HepG2 (cell line): Measurements from ENCODE around the gene POMP. TPM values are rescaled to one million over a fixed set of nuclear protein-coding genes. Genes with fewer than 3 reads are reported as not detected.

ENCODE experiments used
- ATAC-seq: fragments of 200-7000 bp; cut with Tn5 transposase; 3 replicates; pipeline ENCODE4 v1.9.1; 2020; ENCODE audit warnings: mild to moderate bottlenecking, moderate library complexity
- BruUV-seq: library from RNA; stranded (reverse); fragments of 400-500 nt; replicated peaks from 2 replicates; lab custom pipeline; 2021; lab: Mats Ljungman, UMichigan
- CTCF ChIA-PET: fragments of 300-600 bp; formaldehyde crosslinking; extraction: SDS; loops from one replicate; lab custom pipeline; 2021; ENCODE audit warnings: low total read pairs, inconsistent platforms, low intra/inter-chr PET ratio; lab: Yijun Ruan, JAX
- POLR2A ChIA-PET: fragments of 350-600 bp; sonication (Branson Sonifier 250); formaldehyde crosslinking; loops from one replicate; lab custom pipeline; 2020; ENCODE audit warnings: antibody characterized with exemption, inconsistent platforms; lab: Yijun Ruan, JAX
- DNase-seq: peaks from one replicate; pipeline ENCODE4 v3.0.0-alpha.2; 2015; ENCODE audit warnings: low spot score
- FAIRE-seq: peaks from 3 replicates; lab custom pipeline; 2011; peaks lifted over from hg19 to GRCh38; lab: Jason Lieb, UNC
- H2AFZ ChIP-seq: one replicate; pipeline ENCODE4 v1.6.1; 2011; ENCODE audit warnings: low read length, inconsistent platforms
- H3K27ac ChIP-seq: fragments of 300-600 bp; 3 replicates; pipeline ENCODE4 v1.8.0; 2011; ENCODE audit warnings: mixed run types, mild to moderate bottlenecking, mixed read lengths, low read length, inconsistent platforms; ENCODE audit not compliant: insufficient read depth; ENCODE audit errors: extremely low read length
- H3K27me3 ChIP-seq, 2 experiments: fragments of 200-600 bp in 1 of 2; 2 replicates in 1 of 2; 3 replicates in 1 of 2; pipeline versions ENCODE4 v1.6.0 to v1.8.0; 2011; ENCODE audit warnings: low read length in 2 of 2, mild to moderate bottlenecking in 2 of 2, moderate library complexity in 2 of 2, inconsistent platforms in 1 of 2; ENCODE audit not compliant: insufficient read depth in 2 of 2, control insufficient read depth in 1 of 2
- H3K36me3 ChIP-seq, 2 experiments: fragments of 200-600 bp in 1 of 2; replicated peaks in 1 of 2; 2 replicates in 1 of 2; 3 replicates in 1 of 2; pipeline versions ENCODE4 v1.5.1 to v1.8.0; 2011; ENCODE audit warnings: low read length in 2 of 2, inconsistent platforms in 1 of 2; ENCODE audit not compliant: insufficient read depth in 2 of 2, control insufficient read depth in 1 of 2
- H3K4me1 ChIP-seq: 2 replicates; pipeline ENCODE4 v1.5.1; 2012; ENCODE audit warnings: low read length, inconsistent platforms; ENCODE audit not compliant: insufficient read depth
- H3K4me2 ChIP-seq: 2 replicates; pipeline ENCODE4 v1.6.0; 2011; ENCODE audit warnings: low read depth, low read length, inconsistent platforms
- H3K4me3 ChIP-seq, 3 experiments: fragments of 200-600 bp in 1 of 3; sonication (generic), shearing (Covaris generic) in 1 of 3; replicated peaks in 1 of 3; 2 replicates each; pipeline ENCODE4 v1.5.1; 2011 to 2016; ENCODE audit warnings: low read length in 3 of 3, inconsistent platforms in 2 of 3, low read depth in 2 of 3, mild to moderate bottlenecking in 2 of 3, control low read depth in 1 of 3, mixed read lengths in 1 of 3; ENCODE audit not compliant: insufficient read depth in 1 of 3
- H3K79me2 ChIP-seq: one replicate; pipeline ENCODE4 v1.6.1; 2011; ENCODE audit warnings: low read length, inconsistent platforms; ENCODE audit not compliant: insufficient read depth
- H3K9ac ChIP-seq: 2 replicates; pipeline ENCODE4 v1.6.0; 2011; ENCODE audit warnings: mild to moderate bottlenecking, low read depth, low read length, inconsistent platforms; ENCODE audit not compliant: insufficient read depth
- H3K9me3 ChIP-seq: 2 replicates; pipeline ENCODE4 v1.5.1; 2012; ENCODE audit warnings: mild to moderate bottlenecking, low read length
- H4K20me1 ChIP-seq: 2 replicates; pipeline ENCODE4 v1.6.0; 2011; ENCODE audit warnings: inconsistent platforms, mild to moderate bottlenecking, low read length, moderate library complexity; ENCODE audit not compliant: insufficient read depth
- CREB1 ChIP-seq, 2 experiments: fragments of 450-650 bp in 1 of 2; IDR thresholded peaks; 2 replicates each; pipeline ENCODE4 v1.6.1; 2016 to 2017; ENCODE audit warnings: control low read depth in 1 of 2, mild to moderate bottlenecking in 1 of 2, missing compliant biosample characterization in 1 of 2, missing genetic modification characterization in 1 of 2
- E2F5 ChIP-seq: sonication (generic); formaldehyde crosslinking; conservative IDR thresholded peaks from 2 replicates; pipeline ENCODE4 v1.4.0; 2020; ENCODE audit warnings: missing genetic modification reagents
- SAFB2 ChIP-seq: sonication (generic); formaldehyde crosslinking; IDR thresholded peaks from 2 replicates; pipeline ENCODE4 v1.5.1; 2020; ENCODE audit warnings: missing genetic modification reagents, low read depth, mild to moderate bottlenecking, borderline replicate concordance
- SOX13 ChIP-seq, 3 experiments: fragments of 450-650 bp in 1 of 3; sonication (generic) in 1 of 3; formaldehyde crosslinking in 1 of 3; IDR thresholded peaks in 2 of 3; conservative IDR thresholded peaks in 1 of 3; 2 replicates each; pipeline versions ENCODE4 v1.5.0 to v1.6.1; 2016 to 2020; ENCODE audit warnings: antibody characterized with exemption in 1 of 3, mild to moderate bottlenecking in 1 of 3, missing compliant biosample characterization in 1 of 3, missing genetic modification reagents in 1 of 3, moderate library complexity in 1 of 3
- ZNF776 ChIP-seq: sonication (generic); formaldehyde crosslinking; IDR thresholded peaks from 2 replicates; pipeline ENCODE4 v1.4.0; 2020; ENCODE audit warnings: mild to moderate bottlenecking, missing genetic modification reagents
- ZNF780A ChIP-seq: sonication (generic); formaldehyde crosslinking; IDR thresholded peaks from 2 replicates; pipeline ENCODE4 v1.8.0; 2022; ENCODE audit warnings: mild to moderate bottlenecking, missing genetic modification reagents, moderate library complexity
- WGBS: methylation state at CpG from one replicate; pipeline ENCODE4 v1.1.6; 2017; ENCODE audit warnings: low lambda C conversion rate; 5-methylcytosine and 5-hydroxymethylcytosine counted together
- in situ Hi-C: cut with HindIII; loops from 2 replicates; pipeline ENCODE4 v1.10.0; 2017; ENCODE audit warnings: low pct_unique_long_range_greater_than_20kb; ENCODE audit not compliant: extremely low pct_ligation_motif_present
- intact Hi-C: fragments of 100-400 bp; cut with micrococcal nuclease; formaldehyde crosslinking; loops from one replicate; pipeline ENCODE4 v1.10.0; 2022; ENCODE audit not compliant: unreplicated experiment
- polyA plus RNA-seq, 8 experiments: library from polyadenylated mRNA; depleted of rRNA in 3 of 8; stranded (reverse) in 7 of 8; unstranded in 1 of 8; fragments of >200 nt; fragmentation: Illumina TruSeq in 4 of 8; extraction: Trizol in 4 of 8; gene quantifications; 2 replicates each; pipeline versions ENCODE4 v1.2.1 to v1.2.3, GENCODE V29; 2011 to 2016; ENCODE audit warnings: low read depth in 4 of 8, missing spikeins in 1 of 8, mixed read lengths in 1 of 8; ENCODE audit not compliant: insufficient read depth in 1 of 8
- total RNA-seq, 5 experiments: library from RNA; depleted of rRNA; stranded (reverse); fragments of >200 nt; fragmentation: Illumina TruSeq; extraction: Trizol; gene quantifications; 2 replicates each; pipeline ENCODE4 v1.2.3, GENCODE V29; 2016; ENCODE audit warnings: low read depth in 1 of 5

Gene POMP
- total and polyA plus RNA-seq, 2 of the 13 experiments (the other 11 are each of a cell fraction or from before 2014, with no cell fraction given), result 30.6 to 118 TPM

GRCh38 chr13:28719227-28720055, 60.5 kb downstream of the POMP start:
- intact Hi-C loops (no loop called here), in situ Hi-C loops (no loop called here)
- H3K27ac ChIP-seq, result no peak overlapping the region
- no peaks in the 10 kb centered on the region for H4K20me1 ChIP-seq
- no peak overlapping the region for H2AFZ ChIP-seq
- no peak overlapping the region for H3K9ac ChIP-seq
- ATAC-seq (no peak), DNase-seq (no peak), FAIRE-seq (no peak)
- no peak overlapping the region for H3K4me2 ChIP-seq
- ChIA-PET POLR2A (no interaction called here), CTCF (no interaction called here)
- BruUV-seq, result no TSS peak
- H3K79me2 ChIP-seq, result no peaks in the 10 kb centered on the region
- H3K4me3 ChIP-seq, result no peak overlapping the region
- no peaks in the 10 kb centered on the region for H3K36me3 ChIP-seq
- no peaks in the 10 kb centered on the region for H3K4me1 ChIP-seq
- H3K27me3 ChIP-seq, result 0 out of 5 replicates have a peak, but pooled peaks cover 0 to 2% of the 10 kb centered on the region in 2 experiments
- H3K9me3 ChIP-seq, result no peaks in the 10 kb centered on the region
- WGBS, result 58% methylated on average over 15 of the region's 15 CpGs
- TF ChIP-seq ZNF776 (CRISPR knock-in tag) (no peak), SOX13 (IDR thresholded peaks at IDR 0.05) (no peak), SOX13 (CRISPR knock-in tag; conservative IDR thresholded peaks at IDR 0.05 in 1 of 2, IDR thresholded peaks at IDR 0.05 in 1 of 2) (no peak), CREB1 (IDR thresholded peaks at IDR 0.05) (peak; percentile 75), CREB1 (CRISPR knock-in tag; IDR thresholded peaks at IDR 0.05) (no peak), SAFB2 (CRISPR knock-in tag) (no peak), ZNF780A (CRISPR knock-in tag) (no peak)

- in situ Hi-C loops (no loop called here), intact Hi-C loops (no loop called here)
- H3K4me1 ChIP-seq, result no peaks in the 10 kb centered on the region
- 63% methylated on average over 15 of the region's 22 CpGs for WGBS
- H3K4me3 ChIP-seq, result no peak overlapping the region
- H3K79me2 ChIP-seq, result no peaks in the 10 kb centered on the region
- CTCF ChIA-PET, result no interaction called here
- H2AFZ ChIP-seq, result no peak overlapping the region
- H4K20me1 ChIP-seq, result no peaks in the 10 kb centered on the region
- TF ChIP-seq E2F5, result no peak
- POLR2A ChIA-PET, result no interaction called here
- ATAC-seq, result no peak
- H3K4me2 ChIP-seq, result no peak overlapping the region
- no peaks in the 10 kb centered on the region; a peak in 2 of 5 replicates for H3K27me3 ChIP-seq
- no peaks in the 10 kb centered on the region for H3K9me3 ChIP-seq
- H3K27ac ChIP-seq, result no peak overlapping the region
- FAIRE-seq, result no peak
- no peaks in the 10 kb centered on the region for H3K36me3 ChIP-seq
- no peak for DNase-seq
- no TSS peak for BruUV-seq
- no peak overlapping the region for H3K9ac ChIP-seq
These were observed 64.9 kb downstream of the POMP start for GRCh38 chr13:28723806-28724205.
